ENCODE results near the gene ENHO. TPM values are rescaled to one million over a fixed set of nuclear protein-coding genes. Genes with fewer than 3 reads are reported as not detected.

ENHO gene
- total and polyA plus RNA-seq, 2 experiments from 2014 or later = not detected

GRCh38 chr9:34502891-34503290 is 19.9 kb downstream of the ENHO start:
- no peaks in the 10 kb centered on the region for H3K9me2 ChIP-seq (ENCODE audit: insufficient read depth)
- H3K27ac ChIP-seq = no peak overlapping the region
- H3K79me2 ChIP-seq (ENCODE audit: insufficient read depth) = no peaks in the 10 kb centered on the region
- H3F3A ChIP-seq (ENCODE audit: insufficient read depth) = no peaks in the 10 kb centered on the region
- no peak overlapping the region for H3K9ac ChIP-seq
- H2AFZ ChIP-seq = no peak overlapping the region
- DNase-seq = no peak
- no peaks in the 10 kb centered on the region for H4K20me1 ChIP-seq (ENCODE audit: insufficient read depth)
- H3K4me3 ChIP-seq = no peak overlapping the region
- H3K4me1 ChIP-seq (ENCODE audit: insufficient read depth) = peaks cover 10% of the 10 kb centered on the region
- TF ChIP-seq EZH2 (IDR thresholded peaks at IDR 0.05; ENCODE audit: insufficient read depth, poor library complexity, severe bottlenecking) = no peak
- no peak for TF ChIP-seq EZH2phosphoT487 (IDR thresholded peaks at IDR 0.05; ENCODE audit: insufficient read depth, low read depth)
- H3K27me3 ChIP-seq (replicated peaks; ENCODE audit: insufficient read depth) = 0 out of 2 replicates have a peak, but pooled peaks cover 11% of the 10 kb centered on the region
- 39 to 48% methylated on average over 6 of the region's 6 CpGs for WGBS, 2 experiments (ENCODE audit: low coverage in 1 of 2, low lambda C conversion rate in 2 of 2, missing lambda C conversion rate in 2 of 2)
- in situ Hi-C loops (cut with MboI) = loop anchor here (25.0 kb wide), 1 partner anchor 109 kb away; the partner anchor contains the start of genes DCTN3 and RPP25L
- H3K4me2 ChIP-seq (ENCODE audit: unreplicated experiment) = no peak overlapping the region
- H3K36me3 ChIP-seq (ENCODE audit: low read depth) = no peaks in the 10 kb centered on the region
- H3K9me3 ChIP-seq (ENCODE audit: low read depth) = no peaks in the 10 kb centered on the region

GRCh38 chr9:34502471-34502870 is 20.3 kb downstream of the ENHO start:
- Histone ChIP-seq H3F3A (ENCODE audit: insufficient read depth) (no peaks in the 10 kb centered on the region), H3K9me2 (ENCODE audit: insufficient read depth) (no peaks in the 10 kb centered on the region), H3K4me1 (ENCODE audit: insufficient read depth) (peaks cover 10% of the 10 kb centered on the region), H3K36me3 (ENCODE audit: low read depth) (no peaks in the 10 kb centered on the region), H4K20me1 (ENCODE audit: insufficient read depth) (no peaks in the 10 kb centered on the region), H2AFZ (no peak overlapping the region), H3K9me3 (ENCODE audit: low read depth) (no peaks in the 10 kb centered on the region), H3K9ac (no peak overlapping the region), H3K4me3 (no peak overlapping the region), H3K27ac (no peak overlapping the region), H3K79me2 (ENCODE audit: insufficient read depth) (no peaks in the 10 kb centered on the region), H3K4me2 (ENCODE audit: unreplicated experiment) (no peak overlapping the region), H3K27me3 (replicated peaks; ENCODE audit: insufficient read depth) (0 out of 2 replicates have a peak, but pooled peaks cover 11% of the 10 kb centered on the region)
- DNase-seq = no peak
- in situ Hi-C loops (cut with MboI) = loop anchor here (25.0 kb wide), 1 partner anchor 110 kb away; the partner anchor contains the start of genes DCTN3 and RPP25L
- TF ChIP-seq EZH2phosphoT487 (IDR thresholded peaks at IDR 0.05; ENCODE audit: insufficient read depth, low read depth) (no peak), EZH2 (IDR thresholded peaks at IDR 0.05; ENCODE audit: insufficient read depth, poor library complexity, severe bottlenecking) (no peak)
- WGBS, 2 experiments (ENCODE audit: low coverage in 1 of 2, low lambda C conversion rate in 2 of 2, missing lambda C conversion rate in 2 of 2) = 43 to 44% methylated on average over 8 to 10 of the region's 10 CpGs

DNA sequence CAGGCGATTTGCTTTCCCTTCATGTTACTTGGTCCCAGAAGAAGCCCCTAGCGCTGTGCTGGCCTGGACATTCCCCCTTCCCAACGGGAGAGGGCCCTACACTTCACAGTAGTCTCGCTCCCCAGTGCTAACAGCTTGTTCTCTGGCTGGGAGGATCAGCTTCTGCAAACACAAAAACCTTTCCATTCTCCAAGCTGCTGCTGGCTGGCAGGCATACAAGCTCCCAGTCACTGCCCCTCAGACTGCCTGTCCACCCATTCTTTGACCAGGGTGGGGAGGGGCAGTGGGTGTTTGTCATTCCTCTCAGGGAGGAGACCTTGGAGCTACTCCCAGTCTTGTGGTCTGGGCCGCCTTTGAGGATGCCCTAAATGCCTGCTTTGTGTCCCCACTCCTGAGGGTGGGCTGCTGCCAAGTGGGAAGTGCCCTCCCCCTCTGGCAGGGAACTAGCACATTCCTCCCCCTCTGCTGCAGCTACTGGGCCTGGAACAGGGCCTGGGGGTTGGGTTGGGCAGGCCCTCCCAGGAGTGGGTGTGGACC is 20.8 kb downstream of the ENHO start:
- Histone ChIP-seq H2AFZ (no peak overlapping the region), H3K79me2 (ENCODE audit: insufficient read depth) (no peaks in the 10 kb centered on the region), H3K4me3 (no peak overlapping the region), H3K9ac (no peak overlapping the region), H3F3A (ENCODE audit: insufficient read depth) (no peaks in the 10 kb centered on the region), H3K9me3 (ENCODE audit: low read depth) (no peaks in the 10 kb centered on the region), H3K9me2 (ENCODE audit: insufficient read depth) (no peaks in the 10 kb centered on the region), H3K27me3 (replicated peaks; ENCODE audit: insufficient read depth) (0 out of 2 replicates have a peak, but pooled peaks cover 7% of the 10 kb centered on the region), H3K36me3 (ENCODE audit: low read depth) (no peaks in the 10 kb centered on the region), H3K4me1 (ENCODE audit: insufficient read depth) (peaks cover 10% of the 10 kb centered on the region), H4K20me1 (ENCODE audit: insufficient read depth) (no peaks in the 10 kb centered on the region), H3K4me2 (ENCODE audit: unreplicated experiment) (no peak overlapping the region), H3K27ac (no peak overlapping the region)
- no peak for TF ChIP-seq EZH2phosphoT487 (IDR thresholded peaks at IDR 0.05; ENCODE audit: insufficient read depth, low read depth)
- WGBS, 2 experiments (ENCODE audit: low coverage in 1 of 2, low lambda C conversion rate in 2 of 2, missing lambda C conversion rate in 2 of 2) = 3 to 5% methylated on average over 5 of the region's 5 CpGs
- peak; percentile 71 for DNase-seq
- in situ Hi-C loops (cut with MboI) = loop anchor here (25.0 kb wide), 1 partner anchor 110 kb away; the partner anchor contains the start of genes DCTN3 and RPP25L

DNA sequence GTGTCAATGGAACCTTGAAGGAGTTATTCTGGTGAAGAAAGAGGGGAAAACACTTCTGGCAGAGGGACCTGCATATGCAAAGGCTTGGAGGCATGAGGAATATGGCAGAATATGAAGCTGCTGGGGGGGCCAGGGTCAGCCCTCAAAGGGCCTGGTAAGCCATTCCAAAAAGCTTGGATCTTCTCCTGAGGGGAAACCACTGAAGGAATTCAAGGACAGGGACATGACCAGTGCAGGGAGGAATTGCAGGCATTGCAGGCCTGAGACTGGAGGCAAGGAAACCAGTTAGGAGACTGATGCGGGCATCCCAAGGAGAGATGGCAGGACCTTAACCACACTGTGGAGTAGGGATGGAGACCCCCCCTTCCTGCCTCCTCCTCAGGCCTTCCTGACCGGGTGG is 21.4 kb downstream of the ENHO start:
- H3K4me1 ChIP-seq (ENCODE audit: insufficient read depth) = peaks cover 10% of the 10 kb centered on the region
- H3K36me3 ChIP-seq (ENCODE audit: low read depth) = no peaks in the 10 kb centered on the region
- H3F3A ChIP-seq (ENCODE audit: insufficient read depth) = no peaks in the 10 kb centered on the region
- H3K27ac ChIP-seq = no peak overlapping the region
- no peaks in the 10 kb centered on the region for H4K20me1 ChIP-seq (ENCODE audit: insufficient read depth)
- H3K4me3 ChIP-seq = no peak overlapping the region
- TF ChIP-seq EZH2phosphoT487 (IDR thresholded peaks at IDR 0.05; ENCODE audit: insufficient read depth, low read depth) = no peak
- no peak for TF ChIP-seq EZH2 (IDR thresholded peaks at IDR 0.05; ENCODE audit: insufficient read depth, poor library complexity, severe bottlenecking)
- H3K9me3 ChIP-seq (ENCODE audit: low read depth) = no peaks in the 10 kb centered on the region
- no peak overlapping the region for H3K4me2 ChIP-seq (ENCODE audit: unreplicated experiment)
- H2AFZ ChIP-seq = no peak overlapping the region
- H3K9ac ChIP-seq = no peak overlapping the region
- in situ Hi-C loops (cut with MboI) = loop anchor here (25.0 kb wide), 1 partner anchor 111 kb away; the partner anchor contains the start of genes DCTN3 and RPP25L
- 33 to 86% methylated on average over 1 to 2 of the region's 2 CpGs for WGBS, 2 experiments (ENCODE audit: low coverage in 1 of 2, low lambda C conversion rate in 2 of 2, missing lambda C conversion rate in 2 of 2)
- H3K27me3 ChIP-seq (replicated peaks; ENCODE audit: insufficient read depth) = 0 out of 2 replicates have a peak, but pooled peaks cover 7% of the 10 kb centered on the region
- no peaks in the 10 kb centered on the region for H3K79me2 ChIP-seq (ENCODE audit: insufficient read depth)
- DNase-seq = peak; percentile 18
- H3K9me2 ChIP-seq (ENCODE audit: insufficient read depth) = no peaks in the 10 kb centered on the region

All from GM23248 (cell line).